DMS79 treated with DMSO at 0.1 percent for 48 hours (cell line): ENCODE data around the gene EMC1.
"Not testable (repeated sequence)": the region's sequence is repeated elsewhere in the genome, so short reads cannot be mapped to it uniquely, and the experiment has no call there.

Source experiments
- DNase-seq: peaks from one replicate; lab custom pipeline; 2025; lab: John Stamatoyannopoulos, UW

EMC1 gene

DNA sequence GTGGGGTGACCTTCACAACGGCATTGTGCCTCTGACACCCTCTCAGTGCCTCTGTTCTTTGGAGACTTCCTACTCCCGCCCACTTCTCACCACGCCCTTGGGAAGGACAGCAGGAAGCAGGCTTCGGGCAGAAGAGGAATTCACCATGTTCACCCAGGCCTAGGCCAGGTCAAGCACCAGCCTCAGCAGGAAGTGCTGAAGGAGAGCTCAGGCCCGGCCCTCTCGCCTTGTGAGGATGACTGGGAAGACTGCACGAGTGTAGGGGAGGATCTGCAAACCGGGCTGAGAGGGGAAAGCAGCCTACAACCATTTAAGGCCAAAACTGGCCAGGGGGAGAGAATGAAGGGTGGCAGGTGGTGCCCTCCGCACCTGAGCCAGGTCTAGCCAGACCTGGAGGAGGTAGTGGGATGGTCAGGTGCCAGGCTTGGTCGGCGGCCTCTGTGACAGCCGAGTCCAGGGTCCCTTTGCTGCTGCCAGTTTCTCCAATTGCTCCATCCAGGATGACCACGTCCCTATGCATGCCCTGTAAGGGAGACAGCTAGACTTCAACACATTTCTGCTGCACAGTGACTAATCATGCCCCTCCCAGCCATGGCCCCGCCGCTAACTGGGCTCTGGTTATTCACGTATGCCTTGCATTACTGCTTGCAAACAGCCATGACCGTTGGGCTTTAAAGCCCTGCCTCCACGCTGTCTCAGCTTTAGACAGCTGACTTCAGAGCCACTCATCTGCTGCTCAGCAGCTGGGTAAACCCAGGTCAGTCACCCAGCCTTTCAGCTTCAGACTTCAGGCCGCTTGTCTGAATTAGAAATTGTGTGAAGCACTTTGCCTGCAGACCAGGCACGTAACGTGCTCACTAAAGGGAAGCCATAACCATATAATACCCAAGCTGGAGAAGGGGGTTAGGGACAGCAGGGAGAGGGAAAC, 9.2 kb upstream of the EMC1 start:
- peak; percentile 4 for DNase-seq

DNA sequence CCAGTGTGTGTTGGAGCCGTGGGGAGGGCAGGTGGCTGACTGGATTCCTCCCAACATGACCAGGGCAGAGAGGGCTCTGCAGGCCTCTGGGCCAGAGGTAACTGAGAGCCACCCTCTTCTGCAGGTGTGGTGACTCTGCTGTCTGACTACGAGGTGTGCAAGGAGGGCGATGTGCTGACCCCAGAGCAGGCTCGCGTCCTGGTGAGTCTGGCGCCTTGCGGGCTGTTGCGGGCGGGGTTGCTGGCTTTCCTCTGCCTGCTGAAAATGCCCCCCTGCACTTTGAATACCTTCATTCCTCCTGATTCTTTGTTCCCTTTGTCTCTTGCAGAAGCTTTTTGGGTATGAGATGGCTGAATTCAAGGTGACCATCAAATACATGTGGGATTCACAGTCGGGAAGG, 7.0 kb upstream of the EMC1 start:
- no peak for DNase-seq

DNA sequence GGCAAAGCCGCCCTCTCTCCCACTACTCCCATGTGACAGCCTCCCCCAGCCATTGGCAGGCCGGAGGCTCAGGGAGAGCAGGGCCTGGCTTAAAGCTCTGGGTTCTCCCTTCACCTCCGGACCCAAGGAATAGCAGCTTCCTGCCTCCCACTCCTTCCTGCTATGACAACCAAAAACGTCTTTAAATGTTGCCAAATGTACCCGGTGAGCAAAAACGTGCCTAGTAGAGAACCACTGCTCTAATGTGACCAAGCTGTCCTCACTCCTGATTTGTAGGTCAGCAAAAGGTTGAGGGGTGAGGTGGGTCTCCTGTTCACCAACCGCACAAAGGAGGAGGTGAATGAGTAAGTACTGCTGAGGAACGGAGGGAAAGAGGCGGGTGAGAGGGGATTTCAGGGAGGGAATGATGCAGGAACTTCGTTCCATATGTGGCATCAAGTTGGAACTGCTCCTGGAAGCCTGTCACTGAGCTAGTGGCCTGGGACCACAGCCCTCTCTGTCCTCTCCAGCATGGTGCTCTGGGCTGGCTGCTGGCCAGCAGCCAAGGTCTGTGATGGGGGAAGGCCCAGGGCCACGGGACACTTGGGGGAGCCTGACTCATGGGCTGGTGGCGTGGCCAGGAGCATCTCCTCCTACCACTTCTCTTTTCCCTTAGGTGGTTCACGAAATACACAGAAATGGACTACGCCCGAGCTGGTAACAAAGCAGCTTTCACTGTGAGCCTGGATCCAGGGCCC, 6.0 kb upstream of the EMC1 start:
- no peak for DNase-seq

GRCh38 chr1:19256301-19256700, 5.0 kb upstream of the EMC1 start:
- DNase-seq: not testable (repeated sequence)

DNA sequence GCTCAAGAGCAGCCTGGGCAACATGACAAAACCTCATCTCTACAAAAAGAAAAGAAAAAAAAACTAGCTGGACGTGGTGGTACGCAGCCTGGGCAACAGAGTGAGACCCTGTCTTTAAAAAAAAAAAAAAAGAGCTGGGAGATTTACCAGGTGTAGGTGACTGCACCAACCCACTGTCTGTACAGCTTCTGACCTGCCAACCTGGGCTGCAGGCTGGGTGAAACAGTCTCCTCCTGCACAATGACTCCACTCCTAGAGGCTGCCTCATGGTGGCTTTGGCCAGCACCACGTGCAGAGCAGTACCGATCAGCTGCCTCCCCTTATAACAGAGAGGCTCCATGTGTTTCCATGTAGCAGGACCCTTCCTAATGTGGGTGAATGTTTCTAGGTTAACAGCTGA, 4.0 kb upstream of the EMC1 start:
- no peak for DNase-seq

GRCh38 chr1:19254416-19254815, 3.1 kb upstream of the EMC1 start:
- DNase-seq: no peak

DNA sequence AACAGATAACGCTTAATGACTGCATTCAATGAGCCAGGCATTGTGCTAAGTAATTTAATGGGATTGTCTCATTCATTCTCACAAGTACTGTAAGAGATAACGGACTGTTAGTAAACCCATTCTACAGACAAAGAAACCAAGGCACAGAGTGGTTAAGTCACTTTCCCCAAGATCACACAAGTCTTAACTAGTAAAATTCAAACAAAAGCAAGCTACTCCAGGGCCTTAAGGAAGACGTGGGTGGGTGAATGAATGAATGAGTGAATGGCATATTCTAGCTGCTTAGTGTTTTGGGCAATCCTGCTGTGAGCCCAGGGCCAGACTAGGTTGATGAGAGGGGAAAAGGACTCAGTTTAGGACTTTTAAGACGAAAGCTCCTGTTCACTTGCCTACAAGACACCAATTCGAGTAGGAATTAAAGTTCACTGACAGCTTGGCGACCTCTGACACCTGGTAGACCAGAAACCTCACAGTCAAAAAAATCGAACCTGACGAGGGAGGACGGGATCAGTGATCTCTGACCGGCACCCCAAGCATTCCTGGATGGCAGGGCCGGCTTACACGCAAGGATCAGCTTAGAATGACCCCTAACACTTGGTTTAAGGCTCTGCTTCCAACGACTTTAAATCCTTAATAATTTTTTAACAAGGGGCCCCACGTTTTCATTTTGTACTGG, 557 bp downstream of the EMC1 start:
- DNase-seq: no peak

GRCh38 chr1:19240673-19241538, 10.4 kb downstream of the EMC1 start:
- DNase-seq: peak; percentile 14

DNA sequence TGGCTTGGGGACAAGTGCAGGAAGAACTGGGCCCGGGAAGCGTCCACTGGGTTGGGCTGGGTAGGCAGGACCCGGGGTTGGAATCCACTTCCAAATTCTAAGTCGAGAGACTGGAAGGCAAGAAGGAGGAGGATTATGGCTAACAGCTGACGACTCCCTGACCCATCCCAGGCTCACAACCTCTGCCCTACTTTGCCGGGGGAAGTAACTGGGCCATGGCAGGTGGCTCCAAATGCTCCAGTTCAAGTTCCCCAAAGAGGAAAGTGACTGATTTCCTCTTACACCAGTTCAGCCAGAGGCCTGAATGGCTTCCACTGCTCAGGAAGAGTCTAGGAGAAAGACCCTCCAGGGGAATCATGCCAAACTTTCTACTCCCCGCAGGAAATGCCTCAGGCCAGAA, 11.4 kb downstream of the EMC1 start:
- DNase-seq: no peak

DNA sequence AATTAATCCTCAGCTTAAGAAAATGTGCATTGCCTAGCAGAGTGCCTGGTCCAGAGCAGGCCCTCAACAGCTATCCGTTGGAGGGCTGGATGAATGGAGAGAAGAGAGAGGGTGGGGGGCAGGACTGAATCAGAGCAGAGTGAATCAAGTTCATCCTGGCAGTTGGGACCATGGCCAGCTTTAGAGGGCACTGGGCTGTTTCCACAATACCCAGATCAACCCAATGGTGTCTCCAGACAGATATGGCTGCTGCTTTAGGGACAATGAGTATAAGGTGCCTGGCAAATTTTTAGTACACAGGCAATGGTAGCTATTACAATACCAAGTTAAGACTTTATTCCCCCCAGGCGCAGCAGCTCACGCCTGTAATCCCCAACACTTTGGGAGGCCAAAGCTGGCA, 17.1 kb downstream of the EMC1 start:
- DNase-seq: no peak

GRCh38 chr1:19232524-19232846, 18.8 kb downstream of the EMC1 start:
- DNase-seq: no peak

DNA sequence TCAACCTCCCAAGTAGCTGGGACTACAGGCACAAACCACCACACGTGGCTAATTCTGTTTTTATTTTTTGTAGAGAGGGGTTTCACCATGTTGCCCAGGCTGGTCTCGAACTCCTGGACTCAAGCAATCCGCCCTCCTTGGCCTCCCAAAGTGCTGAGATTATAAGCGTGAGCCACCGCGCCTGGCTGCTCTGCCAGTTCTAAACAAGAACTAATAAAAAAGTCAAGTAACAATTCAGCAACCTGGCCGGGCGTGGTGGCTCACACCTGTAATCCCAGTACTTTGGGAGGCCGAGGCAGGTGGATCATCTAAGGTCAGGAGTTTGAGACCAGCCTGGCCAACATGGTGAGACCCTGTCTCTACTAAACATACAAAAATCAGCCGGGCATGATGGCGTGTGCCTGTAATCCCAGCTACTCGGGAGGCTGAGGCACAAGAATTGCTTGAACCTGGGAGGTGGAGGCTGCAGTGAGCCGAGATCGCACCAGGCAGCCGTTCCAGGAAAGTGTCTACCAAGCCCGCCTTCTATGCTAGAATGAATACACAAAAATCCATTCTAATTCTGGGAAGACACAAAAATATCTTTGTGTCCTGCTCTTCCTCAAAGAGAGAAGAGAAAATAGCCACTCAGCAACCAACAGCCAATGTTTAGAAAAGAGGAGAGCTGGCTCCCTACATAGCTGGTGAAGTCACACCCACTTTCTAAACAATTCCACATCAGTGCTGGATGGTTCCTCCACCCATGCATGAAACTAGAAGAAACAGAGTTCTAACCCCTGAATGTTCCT, 19.4 kb downstream of the EMC1 start:
- not testable (repeated sequence) for DNase-seq

GRCh38 chr1:19229828-19230325, 21.4 kb downstream of the EMC1 start:
- no peak for DNase-seq

- DNase-seq: no peak
These were observed 22.1 kb downstream of the EMC1 start for GRCh38 chr1:19229229-19229628.

GRCh38 chr1:19222979-19223824, 28.1 kb downstream of the EMC1 start:
- no peak for DNase-seq

DNA sequence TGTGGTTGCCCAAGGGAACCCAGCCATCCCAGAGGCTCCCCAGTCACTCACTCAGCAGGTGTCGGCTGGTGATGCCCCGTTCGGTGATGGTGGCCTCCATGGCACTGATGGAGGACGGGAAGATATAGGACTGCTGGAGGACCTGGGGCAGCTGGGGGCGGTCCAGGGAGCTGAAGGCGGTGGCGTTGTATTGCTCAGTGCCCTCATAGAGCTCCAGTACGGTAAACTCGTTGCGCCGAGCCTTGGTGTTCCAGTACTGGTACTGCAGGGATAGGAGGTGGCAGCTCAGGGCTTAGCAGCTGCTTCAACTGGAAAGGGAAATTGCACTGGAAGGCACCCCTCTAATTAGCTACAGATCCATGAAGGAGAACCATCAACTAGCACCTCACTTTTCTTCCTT, 28.8 kb downstream of the EMC1 start:
- no peak for DNase-seq

DNA sequence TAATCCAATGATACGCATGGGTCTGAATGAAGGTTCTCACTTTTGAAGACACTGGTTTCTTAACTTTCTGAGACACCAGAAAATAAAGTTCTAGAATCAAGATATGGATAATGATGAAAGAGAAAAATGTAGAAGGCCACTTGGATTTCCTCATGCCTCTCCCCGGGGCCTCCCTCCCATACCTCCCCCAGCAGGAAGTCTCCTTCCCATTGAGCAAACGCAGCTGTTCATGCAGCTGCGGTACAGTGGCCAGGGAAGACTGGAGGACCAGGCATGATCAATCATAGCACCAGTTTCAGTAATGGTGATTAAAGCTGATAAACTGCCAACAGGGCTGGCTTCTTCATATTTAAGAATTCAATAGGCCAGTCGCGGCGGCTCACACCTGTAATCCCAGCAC, 30.3 kb downstream of the EMC1 start:
- no peak for DNase-seq

GRCh38 chr1:19220080-19220846, 31.1 kb downstream of the EMC1 start:
- DNase-seq: no peak

GRCh38 chr1:19219451-19219850, 31.9 kb downstream of the EMC1 start:
- DNase-seq: no peak
